Mesothelial cell of epicardium (in vitro differentiated cells): ENCODE measurements around the gene GNAI3. TPM values are rescaled to one million over a fixed set of nuclear protein-coding genes. Genes with fewer than 3 reads are reported as not detected.

Experiments used
- DNase-seq, 2 experiments: peaks; one replicate each; pipeline ENCODE4 v3.0.0; 2021; ENCODE audit warnings: low spot score in 2 of 2; ENCODE audit not compliant: unreplicated experiment in 2 of 2
- H3K27ac Mint-ChIP-seq: 2 replicates; pipeline ENCODE4 v1.8.0; 2021; ENCODE audit warnings: mixed read lengths
- H3K27me3 Mint-ChIP-seq: 2 replicates; pipeline ENCODE4 v1.8.0; 2021; ENCODE audit warnings: low read depth, mixed read lengths
- H3K36me3 Mint-ChIP-seq: 2 replicates; pipeline ENCODE4 v1.8.0; 2021; ENCODE audit warnings: mixed read lengths
- H3K4me1 Mint-ChIP-seq: 2 replicates; pipeline ENCODE4 v1.8.0; 2021; ENCODE audit warnings: mixed read lengths
- H3K4me3 Mint-ChIP-seq: 2 replicates; pipeline ENCODE4 v1.8.0; 2021; ENCODE audit warnings: mild to moderate bottlenecking, moderate library complexity, mixed read lengths
- H3K9me3 Mint-ChIP-seq: 2 replicates; pipeline ENCODE4 v1.8.0; 2021; ENCODE audit warnings: mixed read lengths
- CTCF ChIP-seq: fragments of 200-600 bp; sonication (generic); IDR thresholded peaks from one replicate; pipeline ENCODE4 v1.5.0; 2021; ENCODE audit warnings: antibody characterized with exemption; ENCODE audit not compliant: unreplicated experiment
- total RNA-seq: library from RNA; stranded (reverse); gene quantifications from 3 replicates; pipeline ENCODE4 v1.2.1, GENCODE V29; 2021

The GNAI3 gene
- total RNA-seq, 1 donor from 2014 or later, result 8.2 TPM

- Mint-ChIP-seq H3K4me1 (peaks cover 5% of the 10 kb centered on the region), H3K36me3 (no peaks in the 10 kb centered on the region)
- no peak for TF ChIP-seq CTCF
Observed at GRCh38 chr1:109557520-109557919, 9.1 kb downstream of the GNAI3 start.

GRCh38 chr1:109559995-109560394 is 11.6 kb downstream of the GNAI3 start:
- Mint-ChIP-seq H3K9me3 (no peaks in the 10 kb centered on the region), H3K4me3 (no peak overlapping the region), H3K27me3 (no peaks in the 10 kb centered on the region), H3K36me3 (no peaks in the 10 kb centered on the region), H3K4me1 (peaks cover 19% of the 10 kb centered on the region), H3K27ac (no peak overlapping the region)
- DNase-seq, result no peak
- no peak for TF ChIP-seq CTCF

More at GRCh38 chr1:109557520-109557919, 9.1 kb downstream of the GNAI3 start:
- Mint-ChIP-seq H3K4me3 (no peak overlapping the region), H3K27ac (no peak overlapping the region), H3K9me3 (no peaks in the 10 kb centered on the region), H3K27me3 (no peaks in the 10 kb centered on the region)
- no peak for DNase-seq

GRCh38 chr1:109564194-109564878 is 15.9 kb downstream of the GNAI3 start:
- DNase-seq, result no peak
- Mint-ChIP-seq H3K27ac (peak overlapping the region; percentile 58), H3K9me3 (no peaks in the 10 kb centered on the region), H3K27me3 (no peaks in the 10 kb centered on the region), H3K4me3 (no peak overlapping the region), H3K4me1 (peaks cover 19% of the 10 kb centered on the region), H3K36me3 (no peaks in the 10 kb centered on the region)
- no peak for TF ChIP-seq CTCF

GRCh38 chr1:109565241-109565640 is 16.8 kb downstream of the GNAI3 start:
- Mint-ChIP-seq H3K4me1 (peaks cover 15% of the 10 kb centered on the region), H3K27me3 (no peaks in the 10 kb centered on the region), H3K27ac (no peak overlapping the region), H3K4me3 (no peak overlapping the region), H3K9me3 (no peaks in the 10 kb centered on the region), H3K36me3 (no peaks in the 10 kb centered on the region)
- TF ChIP-seq CTCF, result no peak
- DNase-seq, result no peak

GRCh38 chr1:109566982-109567381 is 18.6 kb downstream of the GNAI3 start:
- Mint-ChIP-seq H3K4me1 (peaks cover 15% of the 10 kb centered on the region), H3K4me3 (no peak overlapping the region), H3K27me3 (no peaks in the 10 kb centered on the region), H3K36me3 (no peaks in the 10 kb centered on the region), H3K9me3 (no peaks in the 10 kb centered on the region), H3K27ac (no peak overlapping the region)
- no peak for TF ChIP-seq CTCF
- no peak for DNase-seq
